ENCODE data around the gene DDRGK1. TPM values are rescaled to one million over a fixed set of nuclear protein-coding genes. Genes with fewer than 3 reads are reported as not detected.
A peak's percentile ranks its signal among the peaks of the same experiment; 100 is the strongest.
"Not testable (repeated sequence)": the region's sequence is repeated elsewhere in the genome, so short reads cannot be mapped to it uniquely, and the experiment has no call there.

DDRGK1 gene
- total RNA-seq, 1 donor from 2014 or later: 44.0 TPM

DNA sequence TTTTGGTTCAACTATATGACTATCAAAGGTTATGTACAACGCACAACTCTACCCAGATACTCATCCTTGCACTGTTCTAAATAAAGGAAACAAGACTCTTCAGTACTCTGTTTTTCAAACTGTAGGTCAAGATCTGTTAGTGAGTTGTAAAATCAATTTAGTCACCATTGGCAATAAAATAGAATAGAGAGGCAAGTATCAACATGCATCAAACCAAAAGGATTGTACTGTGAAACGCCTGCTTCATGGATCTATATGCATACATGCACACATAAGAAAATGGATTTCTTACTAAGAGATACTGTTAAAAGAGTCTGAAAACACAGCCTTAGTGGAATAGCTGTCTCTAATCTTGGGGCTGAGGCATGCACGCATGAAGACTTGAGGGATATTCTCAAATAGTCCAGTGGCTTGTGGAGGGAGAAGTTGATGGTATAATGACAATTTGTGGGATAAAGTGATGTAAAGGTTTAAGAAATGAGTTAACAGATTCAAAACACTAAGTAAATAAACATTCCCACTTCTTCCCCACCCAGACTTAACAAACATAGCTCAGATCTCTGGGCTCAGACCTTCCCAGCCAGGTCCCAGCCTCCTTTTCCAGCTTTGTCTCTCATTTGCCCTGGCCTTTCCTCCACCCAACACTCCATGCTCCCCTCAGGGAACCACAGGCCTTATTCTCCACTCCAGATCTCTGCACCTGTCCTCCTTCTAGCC, 20.4 kb downstream of the DDRGK1 start:
- DNase-seq (ENCODE audit: low read depth in 2 of 2): no peak

DNA sequence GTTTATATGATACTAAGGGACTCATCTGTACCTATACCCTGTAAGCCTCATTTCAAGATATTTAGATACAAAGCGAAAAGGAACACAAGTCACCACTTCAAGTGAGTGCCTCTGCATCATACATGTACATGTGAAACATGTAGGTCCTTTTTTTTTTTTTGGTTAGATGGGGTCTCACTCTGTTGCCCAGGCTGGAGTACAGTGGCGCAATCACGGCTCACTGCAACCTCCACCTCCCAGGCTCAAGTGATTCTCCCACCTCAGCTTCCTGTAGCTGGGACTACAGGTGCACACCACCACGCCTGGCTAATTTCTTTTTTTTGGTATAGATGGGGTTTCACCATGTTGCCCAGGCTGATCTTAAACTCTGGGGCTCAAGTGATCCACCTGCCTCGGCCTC, 22.1 kb downstream of the DDRGK1 start:
- DNase-seq (ENCODE audit: low read depth in 2 of 2): not testable (repeated sequence)

DNA sequence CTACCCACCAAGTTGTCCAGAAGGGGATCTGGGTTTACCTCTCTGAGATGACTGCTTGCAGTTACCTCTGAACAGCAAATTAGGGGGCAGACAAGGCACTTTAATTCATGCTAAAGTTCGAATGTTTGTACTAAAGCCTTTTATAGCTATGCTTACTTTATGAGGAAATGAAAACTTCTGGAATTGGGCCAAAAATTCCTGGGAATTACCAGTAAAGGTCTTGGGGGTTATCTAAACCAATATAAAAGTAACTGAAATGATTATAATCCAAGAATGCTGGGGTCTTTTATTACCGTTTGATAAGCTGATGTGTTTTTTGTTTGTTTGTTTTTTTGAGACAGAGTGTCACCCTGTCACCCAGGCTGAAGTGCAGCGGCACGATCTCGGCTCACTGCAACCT, 23.2 kb downstream of the DDRGK1 start:
- peak; percentile 39 to 68 for DNase-seq (ENCODE audit: low read depth in 2 of 2)

DNA sequence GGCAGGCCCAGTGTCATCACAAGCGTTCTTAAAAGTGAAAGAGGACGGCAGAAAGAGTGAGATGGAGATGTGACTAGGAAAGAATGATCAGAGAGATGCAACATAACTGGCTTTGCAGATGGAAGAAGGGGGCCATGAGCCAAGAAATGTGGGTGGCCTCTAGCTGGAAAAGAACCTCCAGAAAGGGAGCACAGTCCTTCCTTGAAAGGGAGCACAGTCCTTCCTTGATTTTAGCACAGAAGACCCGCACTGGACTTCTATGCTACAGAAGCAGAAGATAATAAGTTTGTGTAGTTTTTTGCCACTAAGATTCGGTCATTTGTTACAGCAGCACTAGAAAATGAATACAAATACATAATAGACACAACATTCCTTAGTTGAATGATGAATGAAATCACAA, 24.2 kb downstream of the DDRGK1 start:
- DNase-seq (ENCODE audit: low read depth in 2 of 2): no peak

DNA sequence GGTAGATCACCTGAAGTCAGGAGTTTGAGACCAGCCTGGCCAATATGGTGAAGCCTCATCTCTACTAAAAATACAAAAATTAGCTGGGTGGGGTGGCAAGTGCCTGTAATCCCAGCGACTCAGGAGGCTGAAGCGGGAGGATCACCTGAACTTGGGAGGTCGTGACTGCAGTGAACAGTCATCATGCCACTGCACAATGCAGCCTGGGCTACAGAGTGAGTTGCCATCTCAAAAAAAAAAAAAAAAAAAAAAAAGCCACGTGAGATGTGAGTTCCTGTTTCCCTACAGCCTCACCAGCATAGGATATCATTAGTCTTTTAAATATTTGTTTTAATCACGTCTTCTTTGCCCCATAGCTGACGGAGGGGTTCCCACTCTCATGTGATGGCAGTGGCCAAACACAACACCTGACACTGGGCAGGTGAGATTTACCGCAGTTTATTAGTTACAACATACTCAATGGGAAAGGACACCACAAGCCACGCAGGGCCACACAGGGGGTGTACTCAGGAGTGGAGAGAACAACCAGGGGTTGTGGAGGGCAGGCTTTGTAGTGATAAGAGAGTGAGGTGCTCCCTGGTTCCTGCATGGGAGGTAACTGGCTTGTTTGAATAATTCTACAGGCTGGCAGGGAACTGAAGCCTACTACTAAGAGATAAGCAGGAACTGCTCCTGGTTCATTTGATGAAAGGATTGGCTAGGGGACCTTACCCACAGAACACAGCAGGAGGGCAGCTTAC, 26.6 kb downstream of the DDRGK1 start:
- no peak for DNase-seq (ENCODE audit: low read depth in 2 of 2)

DNA sequence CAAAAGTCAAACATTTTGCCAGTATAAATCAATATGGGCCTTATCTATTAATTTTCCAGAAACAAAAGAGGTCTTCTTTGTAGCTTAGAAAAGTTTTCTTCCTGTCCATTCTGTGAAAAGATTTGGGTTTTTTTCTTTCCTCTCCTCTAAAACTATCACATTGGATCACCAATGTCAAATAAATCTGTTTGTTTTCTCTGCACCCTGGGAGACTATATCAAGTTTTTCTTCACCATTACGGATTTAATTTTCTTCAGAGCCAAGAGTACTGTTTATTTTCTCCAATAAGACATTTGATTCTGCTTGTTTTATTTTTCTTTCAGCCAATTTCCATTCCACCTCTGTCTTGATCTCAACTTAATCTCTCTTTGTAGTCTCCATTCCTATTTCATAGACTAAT, 29.2 kb downstream of the DDRGK1 start:
- DNase-seq (ENCODE audit: low read depth in 2 of 2): no peak

DNA sequence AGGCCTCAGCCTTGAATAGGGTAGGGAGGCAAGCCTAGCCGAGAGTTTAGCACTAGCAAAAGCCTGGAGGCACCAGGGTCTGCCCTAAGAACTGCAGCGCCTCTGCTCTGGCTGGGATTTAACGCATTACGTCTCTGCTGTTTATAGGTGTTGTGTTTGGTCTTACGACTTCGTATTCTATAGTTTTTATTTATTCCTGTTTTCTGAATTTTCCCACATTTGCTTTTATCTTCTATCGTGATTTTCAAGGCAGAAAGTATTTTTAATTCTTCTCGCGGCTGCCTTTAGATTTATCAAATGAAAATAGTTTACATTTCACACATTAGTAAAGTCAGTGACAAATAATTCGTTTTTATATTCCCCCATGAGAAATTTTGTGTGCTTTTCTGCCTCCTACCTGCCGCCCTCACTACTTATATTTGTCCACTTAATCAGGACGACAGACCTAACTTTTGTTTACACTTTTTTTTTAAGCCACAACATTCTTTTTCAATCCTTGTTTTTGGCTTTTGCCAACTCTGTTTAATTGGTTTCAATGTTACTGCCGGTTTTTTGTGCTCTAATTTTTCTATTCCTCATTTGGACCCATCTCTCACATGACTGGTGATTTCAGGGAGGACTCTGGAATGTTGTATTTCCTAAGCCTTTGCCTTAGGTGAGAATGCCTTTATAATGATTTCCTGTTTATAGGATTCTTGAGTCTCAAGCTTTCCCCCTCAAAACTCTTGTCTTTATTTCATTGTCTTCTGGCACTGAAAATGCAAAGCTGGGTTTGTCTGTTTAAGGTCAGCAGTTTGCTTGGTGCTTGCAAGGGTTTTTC, 29.8 kb downstream of the DDRGK1 start:
- DNase-seq (ENCODE audit: low read depth in 2 of 2): peak; percentile 34 to 45

DNA sequence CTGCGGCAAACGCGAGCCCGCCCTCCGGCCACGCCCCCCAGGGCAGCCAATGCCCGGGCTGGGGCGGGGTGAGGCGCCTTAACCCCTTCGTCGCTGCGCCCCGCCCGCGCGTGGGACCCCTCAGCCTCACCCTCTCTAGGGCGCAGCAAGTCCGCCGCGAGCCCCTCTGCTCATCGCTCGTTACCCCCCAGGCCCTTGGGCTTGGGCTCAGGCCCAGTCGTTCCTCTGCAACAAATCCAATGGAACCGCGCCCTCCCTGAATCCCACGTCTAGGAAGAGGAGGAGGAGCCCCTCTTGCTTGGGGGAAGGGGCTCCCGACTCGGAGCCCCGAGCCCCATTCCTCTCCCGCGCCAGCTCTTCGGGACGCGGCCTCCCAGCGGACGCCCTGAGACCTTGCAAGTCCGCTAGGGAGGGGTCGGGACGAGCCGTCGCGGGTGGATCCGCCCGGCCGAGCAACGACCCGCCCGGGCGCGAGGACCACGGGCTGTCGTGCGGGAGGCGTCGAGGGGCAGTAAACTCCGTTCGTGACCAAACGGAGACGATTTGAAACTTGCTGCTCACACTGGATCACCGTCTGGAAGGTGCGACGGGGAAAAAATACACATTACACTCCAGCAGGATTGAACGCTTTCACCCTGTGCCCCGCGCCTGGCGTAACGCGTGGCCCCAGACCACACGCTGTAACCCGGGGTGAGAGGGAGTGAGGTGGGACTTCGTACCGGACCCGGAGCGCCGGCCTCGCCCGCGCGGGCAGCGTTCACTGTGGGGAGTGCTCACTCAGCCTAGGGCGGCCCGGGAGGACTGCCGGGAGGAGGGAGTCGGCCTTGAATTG, 30.7 kb downstream of the DDRGK1 start:
- DNase-seq (ENCODE audit: low read depth in 2 of 2): peak; percentile 83 to 88

DNA sequence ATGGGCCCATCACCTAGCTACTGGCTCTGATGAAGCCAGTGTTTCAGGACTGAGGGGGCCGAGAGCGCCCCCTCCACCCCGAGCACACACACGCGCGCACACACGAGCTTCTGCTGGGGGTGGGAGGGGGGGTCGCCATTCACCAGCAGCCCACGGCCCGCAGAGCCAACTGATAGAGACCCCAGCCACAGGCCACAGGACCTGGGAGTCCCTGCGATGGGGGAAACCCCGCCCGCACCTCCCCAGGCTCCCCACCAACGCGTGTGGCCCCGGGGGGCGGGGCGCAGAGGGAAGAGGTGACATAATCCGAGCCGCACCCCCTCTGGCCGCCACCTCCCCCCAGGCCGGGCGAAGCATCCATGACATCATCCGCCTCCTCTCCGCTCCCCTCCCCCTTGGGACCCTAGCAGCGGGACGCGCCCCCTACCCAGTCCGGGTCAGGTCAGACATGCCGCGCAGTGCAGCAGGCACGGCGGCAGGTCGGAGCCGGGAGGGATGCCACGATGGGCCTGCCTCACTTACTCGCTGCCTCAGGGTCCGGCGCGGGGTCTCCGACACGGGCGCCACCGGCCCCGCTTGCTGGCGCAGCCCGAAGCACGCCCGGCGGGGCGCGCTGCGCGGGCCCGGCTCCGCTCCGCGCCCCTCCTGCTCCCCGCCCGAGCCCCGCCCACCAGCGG, 31.4 kb downstream of the DDRGK1 start, which contains the start of gene LZTS3:
LZTS3 (minus strand) TSS at position 617 of the 677 bp plus-strand sequence. CDS start 6,386 bp downstream, outside the sequence.
- DNase-seq (ENCODE audit: low read depth in 2 of 2): peak; percentile 57 to 68

DNA sequence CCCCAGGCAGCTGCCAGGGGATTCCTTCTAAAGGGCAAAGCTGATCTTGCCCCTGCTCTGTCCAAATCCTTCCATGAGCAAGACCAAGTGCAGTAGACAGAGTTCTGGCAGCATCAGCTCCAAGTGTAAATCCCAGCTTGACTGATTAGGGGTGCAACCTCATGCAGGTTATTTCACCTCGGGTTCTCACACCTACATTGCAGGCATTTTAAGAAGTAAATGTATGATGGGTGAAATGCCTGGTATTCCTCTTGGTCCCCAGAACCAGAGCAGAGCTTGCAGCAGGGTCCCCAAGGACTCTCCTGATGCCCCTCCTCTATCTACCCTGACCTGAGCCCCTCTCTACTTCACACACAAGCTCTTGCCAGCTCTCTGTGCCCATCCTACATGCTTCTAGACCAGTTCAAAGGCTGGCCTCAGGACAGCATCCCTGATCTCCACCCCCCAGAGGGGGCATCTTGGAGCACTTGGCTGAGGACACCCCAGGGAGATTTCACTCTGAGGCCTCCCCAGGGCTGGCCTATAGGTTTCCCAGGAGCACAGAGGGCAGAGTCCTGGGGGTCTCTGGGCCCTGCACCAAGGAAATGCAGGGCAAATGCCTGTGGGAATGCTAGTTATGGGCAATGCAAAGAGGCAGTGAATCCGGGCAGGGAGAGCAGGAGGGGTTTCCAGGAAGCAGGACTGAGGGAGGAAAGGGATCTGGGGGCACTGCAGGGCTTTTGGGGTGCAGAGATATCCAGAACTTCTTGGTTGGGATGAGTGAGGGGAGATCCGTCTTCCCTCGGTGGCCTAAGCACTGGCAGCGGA, 32.2 kb downstream of the DDRGK1 start:
- DNase-seq (ENCODE audit: low read depth in 2 of 2): no peak

DNA sequence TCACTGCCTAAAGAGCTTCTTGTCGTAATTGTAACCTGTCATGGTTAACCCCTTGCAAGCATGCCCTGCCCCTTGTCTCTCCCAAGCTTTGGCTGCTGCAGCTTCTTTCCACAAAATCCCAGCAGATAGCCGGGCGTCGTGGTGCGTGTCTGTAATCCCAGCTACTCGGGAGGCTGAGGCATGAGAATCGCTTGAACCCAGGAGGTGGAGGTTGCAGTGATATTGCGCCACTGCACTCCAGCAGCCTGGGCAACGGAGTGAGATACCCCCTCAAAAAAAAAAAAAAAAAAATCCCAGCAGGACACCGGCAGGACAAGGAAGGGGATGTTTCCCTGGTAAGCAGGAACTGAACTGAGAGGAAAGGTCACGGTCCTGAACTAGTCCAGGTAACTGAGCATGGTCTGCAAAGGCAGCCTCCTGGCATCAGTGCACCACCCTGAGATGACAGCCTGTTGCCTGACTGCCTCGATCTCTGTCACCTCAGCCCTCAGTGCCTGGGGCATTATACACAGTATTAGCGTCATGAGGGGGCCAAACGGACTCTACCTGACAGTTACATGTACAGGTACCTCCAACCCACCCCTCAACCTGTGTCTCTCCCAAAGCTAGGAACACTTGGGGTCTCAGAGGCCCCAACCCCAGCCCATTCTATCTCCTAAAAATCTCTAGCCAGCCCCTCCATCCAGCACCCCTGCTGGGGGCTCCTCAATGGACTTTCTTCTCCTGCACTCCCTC, 32.9 kb downstream of the DDRGK1 start:
- DNase-seq (ENCODE audit: low read depth in 2 of 2): no peak

DNA sequence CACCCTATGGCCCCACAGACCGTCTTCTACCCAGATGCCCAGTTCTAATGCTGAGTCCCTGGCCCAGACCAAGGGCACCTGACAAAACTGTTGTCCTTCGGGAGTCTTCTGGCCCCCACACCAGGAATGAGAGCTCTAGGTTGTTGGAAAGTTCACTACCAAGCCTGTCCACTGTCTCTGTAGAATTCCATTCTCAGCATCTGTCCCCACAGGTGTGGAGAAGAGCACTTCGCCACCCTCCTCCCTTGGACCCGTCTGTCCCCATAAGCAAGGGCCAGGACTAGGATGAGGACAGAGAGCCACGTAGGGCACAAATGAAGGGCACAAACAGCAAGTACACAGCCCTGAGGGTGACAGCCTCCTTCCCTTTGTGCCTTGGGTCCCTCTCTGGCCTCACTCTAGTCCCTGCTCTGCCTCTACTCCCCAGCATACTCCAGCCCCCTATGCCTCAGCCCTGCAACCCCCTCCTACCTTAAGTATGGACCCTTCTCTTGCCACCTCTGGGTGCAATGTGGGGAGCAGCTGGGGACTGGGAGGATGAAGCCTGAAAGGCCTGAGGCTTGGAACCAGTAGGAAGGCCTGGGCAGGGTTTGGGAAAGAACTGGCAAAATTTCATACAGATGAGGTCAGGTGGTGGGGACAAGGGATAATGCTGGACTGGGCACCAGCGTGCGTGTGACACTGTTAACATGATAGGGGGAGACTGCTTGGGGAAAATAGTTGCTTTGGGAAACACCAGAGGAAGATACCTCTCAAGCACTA, 35.5 kb downstream of the DDRGK1 start:
- no peak for DNase-seq (ENCODE audit: low read depth in 2 of 2)

DNA sequence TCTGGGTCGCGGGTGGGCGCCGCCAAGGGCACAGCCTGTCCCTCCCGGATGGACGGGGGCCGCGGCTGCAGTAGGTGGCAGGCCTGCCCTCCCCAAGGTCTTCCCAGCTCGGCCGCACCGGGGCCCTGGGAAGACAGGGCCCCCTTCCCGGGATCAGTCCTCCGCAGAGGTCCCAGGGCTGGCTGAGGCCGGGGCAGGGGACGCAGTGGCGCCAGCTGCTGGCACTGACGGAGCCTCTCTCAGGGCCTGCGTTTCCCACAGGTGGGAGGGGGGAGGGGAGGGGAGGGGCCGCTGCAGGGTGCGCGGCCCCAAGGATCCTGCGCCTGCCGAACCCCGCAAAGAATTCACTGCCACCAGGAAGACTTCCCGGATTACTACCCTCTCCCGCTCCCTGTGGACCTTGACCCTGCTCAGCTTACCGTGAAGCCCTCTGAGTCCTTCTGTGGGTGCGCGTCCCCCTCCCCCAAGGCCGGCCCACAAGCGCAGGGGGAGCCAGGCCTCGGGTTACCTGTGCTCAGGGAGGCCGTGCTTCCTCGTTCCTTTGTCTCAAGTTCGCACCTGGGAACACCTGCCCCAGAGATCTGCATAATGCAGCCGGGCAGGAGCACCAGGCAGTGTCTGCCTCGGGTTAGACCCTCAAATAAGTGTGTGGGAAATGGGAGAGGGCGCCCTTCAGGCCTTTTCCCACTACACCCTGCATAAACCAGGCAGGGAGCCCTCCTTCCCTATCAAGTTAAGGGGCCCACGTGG, 36.2 kb downstream of the DDRGK1 start:
- DNase-seq (ENCODE audit: low read depth in 2 of 2): peak in 1 of 2 donors; percentile 19

DNA sequence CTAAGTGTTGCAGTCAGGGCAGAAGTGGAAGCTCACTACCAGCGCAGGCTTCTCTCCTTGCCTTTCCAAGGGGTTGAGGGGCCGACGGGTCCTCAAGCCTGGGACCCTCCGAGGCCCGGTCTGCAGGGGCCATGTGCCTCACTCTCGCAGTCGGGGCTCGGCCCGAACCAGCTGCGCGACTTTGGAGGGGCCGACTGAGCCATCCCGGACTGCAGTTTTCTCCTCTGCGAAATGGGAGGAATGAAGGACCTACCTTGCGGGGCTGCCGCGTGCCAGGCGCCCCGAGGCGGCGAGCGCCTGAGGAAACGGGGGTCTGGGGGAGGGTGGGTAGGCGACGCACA, 36.8 kb downstream of the DDRGK1 start:
- no peak for DNase-seq (ENCODE audit: low read depth in 2 of 2)

DNA sequence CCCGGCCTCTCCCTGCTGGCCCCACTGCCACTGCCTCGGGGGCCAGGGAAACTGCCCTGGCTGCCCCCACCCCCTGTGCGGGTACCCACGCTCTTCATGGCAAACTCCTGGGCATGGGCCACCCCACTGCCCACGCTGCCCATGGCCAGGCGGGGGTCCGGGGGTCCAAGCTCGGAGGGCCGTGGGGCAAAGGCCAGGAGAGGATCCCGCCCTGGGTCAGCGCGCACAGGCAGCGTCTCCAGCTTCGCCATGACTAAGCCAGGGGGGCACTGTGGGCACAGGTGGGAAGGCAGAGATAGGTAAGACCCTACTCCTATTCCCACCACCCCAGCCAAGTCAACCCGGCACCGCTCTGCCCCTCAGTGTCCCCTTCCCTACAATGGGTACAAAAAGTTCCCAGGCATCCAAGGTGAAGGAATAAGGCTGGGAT, 37.6 kb downstream of the DDRGK1 start:
- no peak for DNase-seq (ENCODE audit: low read depth in 2 of 2)

DNA sequence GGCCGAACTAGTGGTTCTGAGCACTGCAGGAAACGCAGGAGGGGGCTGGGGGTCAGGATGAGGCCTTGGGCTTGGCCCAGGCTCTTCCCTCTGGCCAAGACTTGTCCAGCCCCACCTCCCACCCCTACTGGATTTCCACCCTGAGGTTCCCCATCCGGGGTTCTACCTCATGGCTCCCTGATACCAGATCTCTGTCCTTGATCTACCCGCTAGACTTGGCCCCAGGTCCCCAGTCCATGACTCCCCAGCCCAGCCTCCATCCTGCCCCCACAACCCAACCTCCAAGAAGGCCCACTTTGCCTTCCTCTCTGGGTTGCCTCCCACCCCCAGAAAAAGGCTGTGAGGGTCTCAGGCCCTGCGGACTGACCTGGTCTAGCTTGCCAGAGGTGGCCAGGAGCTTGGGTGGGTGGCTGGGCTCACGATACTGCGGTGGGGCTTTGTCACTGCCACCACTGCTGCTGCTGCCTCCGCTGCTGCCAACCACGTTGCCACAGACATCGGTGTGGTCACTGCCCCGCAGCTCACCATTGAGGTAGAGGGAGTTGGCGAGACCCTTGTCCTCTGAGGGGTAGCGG, 38.1 kb downstream of the DDRGK1 start:
- DNase-seq (ENCODE audit: low read depth in 2 of 2): no peak
